Omental fat pad (tissue), 4 donors: Measurements from ENCODE around the gene RNASEH2B. TPM values are rescaled to one million over a fixed set of nuclear protein-coding genes. Genes with fewer than 3 reads are reported as not detected.

Experiments used
- ATAC-seq: fragments of 150-250 bp; one replicate; pipeline ENCODE4 v1.9.1; 2016; ENCODE audit warnings: mild to moderate bottlenecking, moderate library complexity; ENCODE audit not compliant: low FRiP score
- DNase-seq: peaks from one replicate; pipeline ENCODE4 v3.0.0-alpha.2; 2019; ENCODE audit warnings: low spot score
- total RNA-seq, 4 donors: library from RNA; depleted of rRNA; stranded (reverse); fragments of >200 nt; gene quantifications; one replicate each; pipeline ENCODE4 v1.1.0, GENCODE V29; 2016
- TF ChIP-seq, protein P1 (sequence below), 3 donors: fragments of 450-650 bp; IDR thresholded peaks; one replicate each; pipeline ENCODE4 v1.5.1; 2016 to 2017; ENCODE audit warnings: antibody characterized with exemption in 3 of 3, mild to moderate bottlenecking in 3 of 3, moderate library complexity in 2 of 3

The RNASEH2B gene
- total RNA-seq, 4 donors from 2014 or later = 25.2 to 50.3 (median 33.2) TPM

GRCh38 chr13:50974268-50974667 is 64.7 kb downstream of the RNASEH2B start:
- ATAC-seq (no peak), DNase-seq (no peak)
- TF ChIP-seq, protein P1, sequence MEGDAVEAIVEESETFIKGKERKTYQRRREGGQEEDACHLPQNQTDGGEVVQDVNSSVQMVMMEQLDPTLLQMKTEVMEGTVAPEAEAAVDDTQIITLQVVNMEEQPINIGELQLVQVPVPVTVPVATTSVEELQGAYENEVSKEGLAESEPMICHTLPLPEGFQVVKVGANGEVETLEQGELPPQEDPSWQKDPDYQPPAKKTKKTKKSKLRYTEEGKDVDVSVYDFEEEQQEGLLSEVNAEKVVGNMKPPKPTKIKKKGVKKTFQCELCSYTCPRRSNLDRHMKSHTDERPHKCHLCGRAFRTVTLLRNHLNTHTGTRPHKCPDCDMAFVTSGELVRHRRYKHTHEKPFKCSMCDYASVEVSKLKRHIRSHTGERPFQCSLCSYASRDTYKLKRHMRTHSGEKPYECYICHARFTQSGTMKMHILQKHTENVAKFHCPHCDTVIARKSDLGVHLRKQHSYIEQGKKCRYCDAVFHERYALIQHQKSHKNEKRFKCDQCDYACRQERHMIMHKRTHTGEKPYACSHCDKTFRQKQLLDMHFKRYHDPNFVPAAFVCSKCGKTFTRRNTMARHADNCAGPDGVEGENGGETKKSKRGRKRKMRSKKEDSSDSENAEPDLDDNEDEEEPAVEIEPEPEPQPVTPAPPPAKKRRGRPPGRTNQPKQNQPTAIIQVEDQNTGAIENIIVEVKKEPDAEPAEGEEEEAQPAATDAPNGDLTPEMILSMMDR (IDR thresholded peaks at IDR 0.05) = no peak

- ATAC-seq = no peak
- DNase-seq = no peak
- TF ChIP-seq, protein P1 (IDR thresholded peaks at IDR 0.05) = no peak
Observed at GRCh38 chr13:50979187-50979586, 69.6 kb downstream of the RNASEH2B start.

- ATAC-seq (no peak), DNase-seq (no peak)
- TF ChIP-seq, protein P1 (IDR thresholded peaks at IDR 0.05) = no peak
Observed at GRCh38 chr13:50981686-50982085, 72.1 kb downstream of the RNASEH2B start.

GRCh38 chr13:50989476-50989875 is 79.9 kb downstream of the RNASEH2B start:
- no peak for ATAC-seq
- TF ChIP-seq, protein P1 (IDR thresholded peaks at IDR 0.05) = no peak
- DNase-seq = no peak

DNA sequence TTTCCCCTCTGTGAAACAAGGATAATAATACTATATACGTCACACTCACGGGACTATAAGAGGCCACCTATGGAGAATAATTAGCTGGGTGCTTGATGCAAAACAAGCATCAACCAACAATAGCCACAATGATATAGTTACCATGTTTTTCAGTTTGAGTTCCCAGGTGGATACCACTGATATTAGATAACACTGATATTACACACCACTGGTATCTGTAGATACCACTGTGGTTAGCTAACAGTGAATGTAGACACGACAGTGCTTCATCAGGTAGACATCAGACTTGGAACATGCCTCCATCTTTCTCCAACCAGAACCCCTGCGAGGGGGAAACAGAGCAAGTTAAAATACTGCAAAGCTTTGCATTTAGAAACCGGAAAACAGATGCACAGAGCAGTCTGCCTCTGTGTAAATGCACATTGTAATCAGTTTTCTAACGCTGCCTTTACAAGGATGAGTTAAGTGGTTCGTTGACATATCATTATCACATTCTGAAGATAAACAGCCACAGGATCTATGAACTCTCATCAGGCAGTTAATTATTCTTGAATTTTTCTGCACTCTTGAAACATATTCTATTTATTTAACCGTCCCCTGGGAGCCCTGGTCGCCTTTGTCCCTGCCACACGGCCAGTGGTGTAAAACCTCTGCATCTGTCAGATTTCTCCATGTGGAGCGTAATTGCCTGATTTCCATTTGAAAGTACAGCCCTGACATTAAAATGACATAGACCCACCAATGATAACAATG is 80.7 kb downstream of the RNASEH2B start:
- TF ChIP-seq, protein P1 (IDR thresholded peaks at IDR 0.05) = no peak
- ATAC-seq (no peak), DNase-seq (no peak)

DNA sequence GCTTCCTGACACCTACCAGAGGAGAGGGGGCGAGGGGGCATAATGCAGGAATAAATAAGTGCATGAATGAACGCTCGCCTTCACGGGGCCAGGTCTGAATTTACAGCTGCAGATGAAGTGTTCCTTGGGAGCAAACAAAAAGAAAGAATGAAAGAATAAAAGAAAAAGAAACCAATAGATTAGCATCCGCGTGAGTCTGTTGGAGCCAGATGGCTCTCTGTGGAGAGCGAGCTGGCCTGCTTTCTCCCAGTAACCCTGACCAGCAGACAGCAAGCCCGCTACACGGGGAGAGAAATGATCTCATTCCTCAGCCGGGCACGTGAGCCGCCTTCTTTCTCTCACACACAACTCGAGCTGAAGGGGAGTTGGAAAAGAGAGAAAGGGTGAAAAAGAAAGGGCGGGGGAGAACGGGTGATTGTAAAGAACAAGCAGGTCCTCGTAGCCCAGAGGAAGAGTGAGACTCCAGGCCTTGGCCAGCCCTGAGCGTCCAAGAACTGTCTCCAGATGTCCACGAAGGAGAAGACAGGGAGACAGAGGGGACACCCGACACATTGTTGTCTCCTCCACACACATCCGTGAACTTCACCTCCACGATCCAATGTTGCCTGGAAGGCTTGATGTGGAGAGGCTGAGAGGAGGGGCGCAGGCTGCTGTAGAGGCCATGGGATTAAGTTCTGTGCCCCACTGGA is 81.4 kb downstream of the RNASEH2B start:
- DNase-seq (no peak), ATAC-seq (no peak)
- TF ChIP-seq, protein P1 (IDR thresholded peaks at IDR 0.05) = no peak
